Prostate gland (tissue), 2 donors: ENCODE results near the gene MAGI2.

Source experiments
- CTCF ChIP-seq, 4 experiments: fragments of 200-600 bp in 2 of 4; fragments of 450-650 bp in 2 of 4; sonication (generic) in 2 of 4; IDR thresholded peaks; 1 replicate in 3 of 4; 2 replicates in 1 of 4; pipeline ENCODE4 v1.5.1; 2016 to 2019; ENCODE audit warnings: antibody characterized with exemption in 4 of 4, mild to moderate bottlenecking in 2 of 4, moderate library complexity in 2 of 4
- POLR2A ChIP-seq: fragments of 450-650 bp; IDR thresholded peaks from one replicate; pipeline ENCODE4 v1.6.1; 2016; ENCODE audit warnings: antibody characterized with exemption, mild to moderate bottlenecking

- no peak for TF ChIP-seq CTCF (IDR thresholded peaks at IDR 0.05)
- no peak for TF ChIP-seq POLR2A
Measured at GRCh38 chr7:78402096-78402495, 1051.4 kb downstream of the MAGI2 start.
